ENCODE results near the gene RNU1-3. TPM values are rescaled to one million over a fixed set of nuclear protein-coding genes. Genes with fewer than 3 reads are reported as not detected.
"Not testable (repeated sequence)": the region's sequence is repeated elsewhere in the genome, so short reads cannot be mapped to it uniquely, and the experiment has no call there.

RNU1-3 gene
- total and polyA plus RNA-seq, 2 of the 8 experiments (the other 6 are each of a cell fraction or from before 2014, with no cell fraction given), result 145 to 1,303 TPM

- WGBS, 2 experiments (ENCODE audit: extremely low coverage in 1 of 2, insufficient coverage in 1 of 2, insufficient read length in 1 of 2, insufficient replicate concordance in 2 of 2, low coverage in 1 of 2, low lambda C conversion rate in 2 of 2, missing lambda C conversion rate in 1 of 2), result 74% methylated on average over 3 of the region's 14 CpGs; no CpG with 5 or more reads in 1 of the 2 experiments
- H3K9ac ChIP-seq (replicated peaks in 1 of 4; ENCODE audit: extremely low read depth in 1 of 4, low read depth in 3 of 4, low read length in 3 of 4); H3K27ac ChIP-seq (ENCODE audit: low read depth, low read length); H2BK15ac ChIP-seq (ENCODE audit: low read length); FAIRE-seq; H2BK5ac ChIP-seq (ENCODE audit: low read depth, low read length); H3K23me2 ChIP-seq (ENCODE audit: low read depth, low read length); H3K9me3 ChIP-seq (ENCODE audit: insufficient read depth in 2 of 2, low read depth in 1 of 2, low read length in 1 of 2); H3K27me3 ChIP-seq (replicated peaks in 1 of 4; ENCODE audit: control insufficient read depth in 3 of 4, extremely low read depth in 1 of 4, insufficient read depth in 3 of 4, low read length in 3 of 4); H3K4me3 ChIP-seq (ENCODE audit: extremely low read depth in 1 of 4, insufficient read depth in 2 of 4, low read depth in 3 of 4, low read length in 4 of 4); H2BK12ac ChIP-seq (ENCODE audit: low read depth, low read length); DNase-seq (ENCODE audit: low read depth in 1 of 2, low spot score in 2 of 2); H2AFZ ChIP-seq (ENCODE audit: low read length); H3K56ac ChIP-seq (replicated peaks; ENCODE audit: insufficient read length, low read depth, low read length); H4K8ac ChIP-seq (ENCODE audit: extremely low read depth, insufficient read depth, low read length); H3K14ac ChIP-seq (ENCODE audit: insufficient read length); H3K79me2 ChIP-seq (ENCODE audit: control insufficient read depth in 1 of 2, insufficient read depth in 2 of 2, low read length in 2 of 2); H2BK20ac ChIP-seq (ENCODE audit: low read length); H4K20me1 ChIP-seq (replicated peaks in 1 of 2; ENCODE audit: control insufficient read depth in 1 of 2, insufficient read depth in 2 of 2, low read length in 2 of 2); H3K4me1 ChIP-seq (replicated peaks in 1 of 4; ENCODE audit: control insufficient read depth in 3 of 4, insufficient read depth in 4 of 4, low read length in 3 of 4); H4K91ac ChIP-seq (replicated peaks; ENCODE audit: insufficient read length, low read length); H3K4ac ChIP-seq (replicated peaks; ENCODE audit: insufficient read length, low read depth, low read length); H3K36me3 ChIP-seq (ENCODE audit: control insufficient read depth in 2 of 4, insufficient read depth in 4 of 4, low read length in 3 of 4); H4K5ac ChIP-seq (ENCODE audit: insufficient read length, low read depth, low read length); H3K18ac ChIP-seq (ENCODE audit: extremely low read depth, low read length); H2BK120ac ChIP-seq (replicated peaks; ENCODE audit: low read depth, low read length); POLR2A ChIA-PET (ENCODE audit: partially characterized antibody); H3K79me1 ChIP-seq (ENCODE audit: low read depth, low read length); H3K4me2 ChIP-seq (ENCODE audit: insufficient read depth in 1 of 2, low read depth in 2 of 2, low read length in 2 of 2); H3K23ac ChIP-seq (ENCODE audit: insufficient read length); CTCF ChIA-PET (ENCODE audit: partially characterized antibody); H2AK5ac ChIP-seq (ENCODE audit: low read depth, low read length): not testable (repeated sequence)
These were observed 9.6 kb downstream of the RNU1-3 start for GRCh38 chr1:16656981-16657683.

DNA sequence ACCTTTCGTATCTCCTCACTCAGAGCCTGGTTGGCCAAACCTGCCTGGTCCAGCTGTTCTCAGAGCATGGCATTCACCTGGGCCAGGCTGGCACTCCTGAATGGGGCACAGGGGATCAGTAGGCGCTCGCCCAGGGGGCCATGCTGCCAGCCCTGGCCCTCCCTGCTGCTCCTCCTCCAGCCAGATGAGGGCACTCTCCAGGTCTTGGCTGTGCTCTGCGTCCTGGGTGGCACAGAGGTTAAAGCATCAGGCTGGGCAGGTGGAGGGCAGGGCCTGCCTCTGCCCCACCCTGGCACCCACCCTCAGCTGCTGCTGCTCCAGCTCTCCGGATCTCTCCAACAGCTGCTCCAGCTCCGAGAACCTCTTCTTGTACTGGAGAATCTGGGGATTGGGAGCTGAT lies 10.2 kb downstream of the RNU1-3 start:
- H3K4me2 ChIP-seq (ENCODE audit: insufficient read depth in 1 of 2, low read depth in 2 of 2, low read length in 2 of 2); DNase-seq (ENCODE audit: low read depth in 1 of 2, low spot score in 2 of 2); POLR2A ChIA-PET (ENCODE audit: partially characterized antibody); H3K79me1 ChIP-seq (ENCODE audit: low read depth, low read length); H3K23me2 ChIP-seq (ENCODE audit: low read depth, low read length); FAIRE-seq; H2BK15ac ChIP-seq (ENCODE audit: low read length); H2BK120ac ChIP-seq (replicated peaks; ENCODE audit: low read depth, low read length); H3K9ac ChIP-seq (replicated peaks in 1 of 4; ENCODE audit: extremely low read depth in 1 of 4, low read depth in 3 of 4, low read length in 3 of 4); H3K4ac ChIP-seq (replicated peaks; ENCODE audit: insufficient read length, low read depth, low read length); H2AFZ ChIP-seq (ENCODE audit: low read length); H3K18ac ChIP-seq (ENCODE audit: extremely low read depth, low read length); H2BK12ac ChIP-seq (ENCODE audit: low read depth, low read length); H4K5ac ChIP-seq (ENCODE audit: insufficient read length, low read depth, low read length); H2AK5ac ChIP-seq (ENCODE audit: low read depth, low read length); H3K4me1 ChIP-seq (replicated peaks in 1 of 4; ENCODE audit: control insufficient read depth in 3 of 4, insufficient read depth in 4 of 4, low read length in 3 of 4); H2BK5ac ChIP-seq (ENCODE audit: low read depth, low read length); H3K27ac ChIP-seq (ENCODE audit: low read depth, low read length); H4K91ac ChIP-seq (replicated peaks; ENCODE audit: insufficient read length, low read length); H3K14ac ChIP-seq (ENCODE audit: insufficient read length); H3K9me3 ChIP-seq (ENCODE audit: insufficient read depth in 2 of 2, low read depth in 1 of 2, low read length in 1 of 2); H3K36me3 ChIP-seq (ENCODE audit: control insufficient read depth in 2 of 4, insufficient read depth in 4 of 4, low read length in 3 of 4); H3K4me3 ChIP-seq (ENCODE audit: extremely low read depth in 1 of 4, insufficient read depth in 2 of 4, low read depth in 3 of 4, low read length in 4 of 4); H3K56ac ChIP-seq (replicated peaks; ENCODE audit: insufficient read length, low read depth, low read length); H3K79me2 ChIP-seq (ENCODE audit: control insufficient read depth in 1 of 2, insufficient read depth in 2 of 2, low read length in 2 of 2); H4K20me1 ChIP-seq (replicated peaks in 1 of 2; ENCODE audit: control insufficient read depth in 1 of 2, insufficient read depth in 2 of 2, low read length in 2 of 2); H4K8ac ChIP-seq (ENCODE audit: extremely low read depth, insufficient read depth, low read length); H2BK20ac ChIP-seq (ENCODE audit: low read length); H3K27me3 ChIP-seq (replicated peaks in 1 of 4; ENCODE audit: control insufficient read depth in 3 of 4, extremely low read depth in 1 of 4, insufficient read depth in 3 of 4, low read length in 3 of 4); H3K23ac ChIP-seq (ENCODE audit: insufficient read length); CTCF ChIA-PET (ENCODE audit: partially characterized antibody): not testable (repeated sequence)
- no CpG with 5 or more reads among the region's 6 CpGs for WGBS, 2 experiments (ENCODE audit: extremely low coverage in 1 of 2, insufficient coverage in 1 of 2, insufficient read length in 1 of 2, insufficient replicate concordance in 2 of 2, low coverage in 1 of 2, low lambda C conversion rate in 2 of 2, missing lambda C conversion rate in 1 of 2)

Data from H1 (cell line).